GM18511 (cell line): Measurements from ENCODE around the gene TNFAIP8.
A peak's percentile ranks its signal among the peaks of the same experiment; 100 is the strongest.

Experiments
- ATAC-seq: cut with Tn5 transposase; IDR thresholded peaks from one replicate; pipeline ENCODE4 v1.9.1; 2021; ENCODE audit warnings: mild to moderate bottlenecking, moderate library complexity; ENCODE audit not compliant: unreplicated experiment

The TNFAIP8 gene

GRCh38 chr5:119355685-119356611, at the start of gene TNFAIP8:
TNFAIP8 (plus strand) TSS chr5:119356019; CDS start chr5:119356091, 72 bp downstream.
- ATAC-seq: peak; percentile 44

GRCh38 chr5:119307170-119307569, 48.6 kb upstream of the TNFAIP8 start:
- ATAC-seq: no peak

GRCh38 chr5:119309326-119309725, 46.5 kb upstream of the TNFAIP8 start:
- ATAC-seq: peak; percentile 16

GRCh38 chr5:119311688-119312087, 44.1 kb upstream of the TNFAIP8 start:
- ATAC-seq: no peak

- ATAC-seq: no peak
Observed at GRCh38 chr5:119312403-119312802, 43.4 kb upstream of the TNFAIP8 start.

- ATAC-seq: no peak
Observed at GRCh38 chr5:119313197-119313596, 42.6 kb upstream of the TNFAIP8 start.

GRCh38 chr5:119313658-119314605, 41.9 kb upstream of the TNFAIP8 start:
- ATAC-seq: no peak

- ATAC-seq: peak; percentile 86
Observed at GRCh38 chr5:119315516-119315949, 40.3 kb upstream of the TNFAIP8 start.

GRCh38 chr5:119316086-119316485, 39.7 kb upstream of the TNFAIP8 start:
- ATAC-seq: no peak

- ATAC-seq: no peak
Observed at GRCh38 chr5:119316906-119317305, 38.9 kb upstream of the TNFAIP8 start.

GRCh38 chr5:119318256-119318894, 37.4 kb upstream of the TNFAIP8 start:
- ATAC-seq: peak; percentile 53

- ATAC-seq: no peak
Observed at GRCh38 chr5:119319401-119319800, 36.4 kb upstream of the TNFAIP8 start.

GRCh38 chr5:119319890-119320289, 35.9 kb upstream of the TNFAIP8 start:
- ATAC-seq: no peak

GRCh38 chr5:119321569-119322311, 34.1 kb upstream of the TNFAIP8 start:
- ATAC-seq: no peak

GRCh38 chr5:119322312-119322947, 33.4 kb upstream of the TNFAIP8 start:
- ATAC-seq: no peak

GRCh38 chr5:119322948-119323537, 32.8 kb upstream of the TNFAIP8 start:
- peak; percentile 52 for ATAC-seq

- ATAC-seq: no peak
Observed at GRCh38 chr5:119323601-119324000, 32.2 kb upstream of the TNFAIP8 start.

- ATAC-seq: no peak
Observed at GRCh38 chr5:119324842-119325241, 31.0 kb upstream of the TNFAIP8 start.

- ATAC-seq: no peak
Observed at GRCh38 chr5:119327018-119327417, 28.8 kb upstream of the TNFAIP8 start.
